Right kidney (tissue), 1 donor: Measurements from ENCODE around the gene TNS2.

ENCODE experiments used
- DNase-seq: peaks from one replicate; pipeline ENCODE4 v3.0.0-alpha.2; 2016

The TNS2 gene

DNA sequence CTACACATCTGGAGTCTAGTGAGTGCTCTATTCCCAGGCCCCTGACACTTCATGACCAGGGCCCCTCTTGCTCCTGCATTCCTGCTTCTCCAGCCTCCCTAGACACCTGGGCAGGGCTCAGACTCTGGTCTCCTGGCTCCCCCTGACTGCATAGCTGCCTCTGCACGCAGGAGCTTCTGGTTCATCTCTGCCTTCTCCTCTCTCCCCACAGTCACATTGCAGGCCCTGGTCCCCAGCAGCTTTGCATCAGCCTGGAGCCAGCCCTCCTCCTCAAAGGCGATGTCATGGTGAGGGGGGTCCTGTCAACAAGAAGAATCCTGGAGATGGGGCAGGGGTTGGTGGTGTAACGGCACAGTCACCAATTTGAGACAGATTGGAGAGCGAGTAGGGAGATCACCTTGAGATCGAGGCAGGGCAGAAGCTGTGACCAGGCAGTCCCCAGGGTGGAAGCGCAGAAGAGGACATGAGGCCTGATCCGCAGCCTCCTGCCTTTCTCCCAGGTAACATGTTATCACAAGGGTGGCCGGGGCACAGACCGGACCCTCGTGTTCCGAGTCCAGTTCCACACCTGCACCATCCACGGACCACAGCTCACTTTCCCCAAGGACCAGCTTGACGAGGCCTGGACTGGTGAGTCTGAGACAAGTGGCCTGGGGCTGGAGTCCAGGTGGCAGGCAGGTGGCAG, 8.1 kb downstream of the TNS2 start:
- no peak for DNase-seq

DNA sequence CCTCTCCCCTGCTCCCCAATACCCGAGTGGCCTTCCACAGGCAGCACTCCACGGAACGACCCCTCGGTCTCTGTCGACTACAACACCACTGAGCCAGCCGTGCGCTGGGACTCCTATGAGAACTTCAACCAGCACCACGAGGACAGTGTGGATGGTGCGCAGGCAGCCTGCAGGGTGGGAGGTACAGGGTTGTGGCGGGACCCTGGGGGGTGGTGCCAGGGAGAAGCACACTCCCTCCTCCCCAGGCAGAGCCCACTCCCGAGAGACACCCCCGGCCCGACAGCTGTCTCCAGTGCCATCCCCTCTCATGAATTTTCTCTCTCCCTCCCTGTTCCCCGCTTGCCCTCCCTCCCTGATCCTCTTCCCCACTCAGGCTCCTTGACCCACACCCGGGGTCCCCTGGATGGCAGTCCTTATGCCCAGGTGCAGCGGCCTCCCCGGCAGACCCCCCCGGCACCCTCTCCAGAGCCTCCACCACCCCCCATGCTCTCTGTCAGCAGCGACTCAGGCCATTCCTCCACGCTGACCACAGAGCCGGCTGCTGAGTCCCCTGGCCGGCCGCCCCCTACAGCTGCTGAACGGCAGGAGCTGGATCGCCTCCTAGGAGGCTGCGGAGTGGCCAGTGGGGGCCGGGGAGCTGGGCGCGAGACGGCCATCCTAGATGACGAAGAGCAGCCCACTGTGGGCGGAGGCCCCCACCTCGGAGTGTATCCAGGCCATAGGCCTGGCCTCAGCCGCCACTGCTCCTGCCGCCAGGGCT, 9.0 kb downstream of the TNS2 start:
- no peak for DNase-seq

GRCh38 chr12:53059434-53060063, 9.7 kb downstream of the TNS2 start:
- DNase-seq: no peak

DNA sequence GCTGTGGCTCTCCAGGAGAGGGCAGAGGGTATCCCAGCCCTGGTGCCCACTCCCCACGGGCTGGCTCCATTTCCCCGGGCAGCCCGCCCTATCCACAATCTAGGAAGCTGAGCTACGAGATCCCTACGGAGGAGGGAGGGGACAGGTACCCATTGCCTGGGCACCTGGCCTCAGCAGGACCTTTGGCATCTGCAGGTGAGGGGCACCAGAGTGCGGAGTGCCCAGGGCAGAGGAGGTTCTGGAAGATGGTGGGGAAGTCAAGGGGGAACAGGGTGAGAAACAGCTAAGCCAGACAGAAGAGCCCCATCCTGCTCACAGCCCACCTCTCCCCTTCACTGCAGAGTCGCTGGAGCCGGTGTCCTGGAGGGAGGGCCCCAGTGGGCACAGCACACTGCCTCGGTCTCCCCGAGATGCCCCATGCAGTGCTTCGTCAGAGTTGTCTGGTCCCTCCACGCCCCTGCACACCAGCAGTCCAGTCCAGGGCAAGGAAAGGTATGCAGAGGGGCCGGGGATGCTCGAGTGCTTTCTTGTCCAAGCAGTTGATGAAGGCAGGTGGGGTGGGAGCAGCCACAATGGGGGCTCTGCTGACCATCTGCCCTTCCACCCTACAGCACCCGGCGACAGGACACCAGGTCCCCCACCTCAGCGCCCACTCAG, 10.3 kb downstream of the TNS2 start:
- DNase-seq: no peak

DNA sequence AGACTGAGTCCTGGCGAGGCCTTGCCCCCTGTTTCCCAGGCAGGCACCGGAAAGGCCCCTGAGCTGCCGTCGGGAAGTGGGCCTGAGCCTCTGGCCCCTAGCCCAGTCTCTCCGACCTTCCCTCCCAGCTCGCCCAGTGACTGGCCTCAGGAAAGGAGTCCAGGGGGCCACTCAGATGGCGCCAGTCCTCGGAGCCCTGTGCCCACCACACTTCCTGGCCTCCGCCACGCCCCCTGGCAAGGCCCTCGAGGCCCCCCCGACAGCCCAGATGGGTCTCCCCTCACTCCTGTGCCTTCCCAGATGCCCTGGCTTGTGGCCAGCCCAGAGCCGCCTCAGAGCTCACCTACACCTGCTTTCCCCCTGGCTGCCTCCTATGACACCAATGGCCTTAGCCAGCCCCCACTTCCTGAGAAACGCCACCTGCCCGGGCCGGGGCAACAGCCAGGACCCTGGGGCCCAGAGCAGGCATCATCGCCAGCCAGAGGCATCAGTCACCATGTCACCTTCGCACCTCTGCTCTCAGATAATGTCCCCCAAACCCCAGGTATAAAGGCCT, 10.9 kb downstream of the TNS2 start:
- DNase-seq: no peak

- no peak for DNase-seq
Observed at GRCh38 chr12:53061404-53062010, 11.6 kb downstream of the TNS2 start.

DNA sequence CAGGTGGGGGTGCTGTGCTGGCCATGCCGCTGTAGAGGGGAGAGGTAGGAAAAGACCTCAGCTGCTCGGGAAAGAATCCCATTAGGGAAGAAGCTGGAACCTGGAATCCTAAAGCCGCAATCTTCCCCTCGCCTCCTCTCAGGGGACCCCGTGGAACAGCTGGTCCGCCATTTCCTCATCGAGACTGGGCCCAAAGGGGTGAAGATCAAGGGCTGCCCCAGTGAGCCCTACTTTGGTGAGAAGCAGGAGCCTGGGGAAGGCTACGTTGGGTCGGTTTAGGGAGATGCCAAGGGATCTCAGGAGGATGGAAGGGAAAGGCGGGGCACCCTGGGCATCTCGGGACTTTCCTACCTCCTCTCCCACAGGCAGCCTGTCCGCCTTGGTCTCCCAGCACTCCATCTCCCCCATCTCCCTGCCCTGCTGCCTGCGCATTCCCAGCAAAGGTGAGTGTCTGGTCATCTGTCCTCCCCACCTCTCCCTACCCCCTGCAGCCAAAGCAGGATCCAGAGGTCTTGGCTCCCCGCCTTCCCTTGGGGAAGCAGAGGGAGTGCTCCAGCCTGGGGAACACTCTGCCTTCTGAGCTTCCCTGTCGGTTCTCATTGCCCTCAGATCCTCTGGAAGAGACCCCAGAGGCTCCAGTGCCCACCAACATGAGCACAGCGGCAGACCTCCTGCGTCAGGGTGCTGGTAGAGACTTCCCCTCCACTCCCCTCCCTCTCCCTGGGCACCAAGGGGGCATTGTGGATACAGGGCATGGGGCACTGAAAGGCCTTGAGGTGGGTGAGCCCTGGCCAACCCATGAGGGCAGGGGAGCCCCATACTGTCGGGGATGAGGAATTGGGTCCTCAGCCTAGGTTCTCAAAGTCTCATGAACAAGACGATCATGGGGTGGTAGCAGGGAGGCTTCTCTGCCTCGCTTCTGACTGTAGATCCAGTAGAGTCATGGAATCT, 12.4 kb downstream of the TNS2 start:
- DNase-seq: no peak

DNA sequence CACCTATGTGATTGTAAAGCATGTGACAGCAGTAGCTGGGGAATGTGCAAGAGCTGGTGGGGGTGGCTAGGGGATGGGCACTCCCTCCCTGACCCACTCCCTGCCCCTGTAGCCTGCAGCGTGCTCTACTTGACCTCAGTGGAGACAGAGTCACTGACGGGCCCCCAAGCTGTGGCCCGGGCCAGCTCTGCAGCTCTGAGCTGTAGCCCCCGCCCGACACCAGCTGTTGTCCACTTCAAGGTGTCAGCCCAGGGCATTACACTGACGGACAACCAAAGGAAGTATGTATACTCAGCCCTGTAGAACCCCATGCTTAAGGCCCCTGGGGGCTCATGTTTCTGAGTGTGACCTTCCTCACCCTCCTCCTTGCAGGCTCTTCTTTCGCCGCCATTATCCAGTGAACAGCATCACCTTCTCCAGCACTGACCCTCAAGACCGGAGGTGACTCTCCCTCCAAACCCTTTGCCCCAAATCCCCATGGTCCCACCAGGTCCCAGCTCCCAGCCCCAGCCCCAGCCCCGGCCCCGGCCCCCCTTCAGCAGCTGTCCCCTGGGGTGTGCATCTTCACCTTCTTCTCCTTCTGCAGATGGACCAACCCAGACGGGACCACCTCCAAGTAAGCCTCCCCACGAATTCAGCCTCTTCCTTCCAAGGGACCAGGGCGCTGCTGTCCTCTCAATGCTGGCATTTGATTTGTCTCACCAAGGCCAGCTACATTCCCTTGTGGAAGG, 13.3 kb downstream of the TNS2 start:
- no peak for DNase-seq

DNA sequence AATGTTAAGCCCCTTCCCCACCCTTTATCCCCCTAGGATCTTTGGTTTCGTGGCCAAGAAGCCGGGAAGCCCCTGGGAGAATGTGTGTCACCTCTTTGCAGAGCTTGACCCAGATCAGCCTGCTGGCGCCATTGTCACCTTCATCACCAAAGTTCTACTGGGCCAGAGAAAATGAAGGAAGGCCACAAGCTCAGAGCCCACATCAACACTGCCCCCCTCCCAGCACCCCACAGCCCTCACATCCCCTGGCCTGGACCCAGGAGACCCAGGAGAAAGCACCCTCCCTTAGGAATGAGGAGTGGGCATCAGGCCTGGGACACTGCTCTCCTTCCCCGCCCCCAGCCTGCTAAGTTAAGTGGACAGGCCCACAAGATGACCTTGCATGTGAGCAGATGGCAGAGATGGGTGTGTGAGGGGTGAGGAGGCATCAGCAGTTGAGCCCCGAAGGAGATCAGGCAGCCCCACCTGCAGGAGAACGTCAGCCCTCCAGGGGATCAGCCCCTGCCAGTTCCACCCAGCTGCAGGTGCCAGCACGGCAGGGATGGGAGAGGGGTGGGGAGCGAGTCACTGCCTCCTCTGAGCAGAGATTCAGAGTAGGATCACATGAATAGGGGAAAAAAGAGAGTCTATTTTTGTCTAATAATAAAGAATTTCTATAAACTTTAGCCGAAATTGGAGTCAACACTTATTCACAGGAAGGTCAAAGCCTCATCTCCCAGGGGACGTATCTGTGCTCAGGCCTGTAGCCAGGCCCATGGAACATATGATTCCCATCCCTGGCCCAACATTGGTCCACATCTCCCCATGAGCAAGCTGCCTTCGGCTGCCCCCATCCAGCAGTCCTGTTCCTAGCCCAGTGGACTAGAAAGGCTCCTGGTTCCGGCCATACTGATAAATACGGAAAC, 14.1 kb downstream of the TNS2 start:
- peak; percentile 13 for DNase-seq

- peak; percentile 17 for DNase-seq
Observed at GRCh38 chr12:53064613-53065436, 15.0 kb downstream of the TNS2 start.

GRCh38 chr12:53065470-53065869, 15.6 kb downstream of the TNS2 start:
- DNase-seq: no peak

DNA sequence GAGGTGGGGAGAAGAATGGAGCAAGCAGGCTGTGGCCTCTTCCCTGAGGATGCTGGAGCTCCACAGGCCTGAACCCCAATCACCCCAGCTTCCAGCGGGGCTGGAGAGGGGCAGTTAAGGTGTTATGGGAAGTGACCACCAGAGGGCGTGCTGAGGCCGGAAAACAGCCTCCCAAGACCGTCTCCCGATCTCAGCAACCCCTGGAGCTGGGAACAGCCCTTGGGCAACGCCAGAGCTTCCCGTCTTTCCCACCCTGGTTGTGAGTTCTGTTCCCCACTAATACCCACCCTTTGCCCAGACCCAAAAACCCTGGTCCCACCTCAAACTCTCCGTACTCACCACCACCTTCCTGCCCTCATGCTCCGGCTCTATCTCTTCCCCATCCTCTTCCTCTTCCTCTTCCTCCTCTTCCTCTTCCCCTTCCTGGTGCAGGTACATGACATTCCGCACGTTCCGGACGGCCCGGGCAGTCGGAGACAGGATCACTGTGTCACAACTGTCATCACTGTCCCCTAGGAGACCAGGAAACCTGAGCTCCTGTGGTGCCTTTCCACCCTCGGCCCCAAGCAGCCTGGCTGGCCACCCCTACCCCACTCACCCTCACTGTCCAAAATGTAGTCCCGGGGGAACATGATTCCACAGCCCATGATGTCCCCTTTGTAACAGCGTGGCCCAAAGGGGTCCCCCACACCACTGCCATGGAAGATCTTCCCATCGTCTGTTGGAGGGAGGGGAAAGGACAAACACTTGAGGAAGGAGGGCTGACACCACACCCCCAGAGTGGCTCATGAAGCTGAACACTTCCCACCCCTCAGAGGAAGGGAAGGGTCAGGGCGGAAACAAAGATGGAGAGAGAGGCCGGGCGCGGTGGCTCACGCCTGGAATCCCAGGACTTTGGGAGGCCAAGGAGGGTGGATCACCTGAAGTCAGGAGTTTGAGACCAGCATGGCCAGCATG, 16.4 kb downstream of the TNS2 start:
- peak; percentile 71 for DNase-seq

DNA sequence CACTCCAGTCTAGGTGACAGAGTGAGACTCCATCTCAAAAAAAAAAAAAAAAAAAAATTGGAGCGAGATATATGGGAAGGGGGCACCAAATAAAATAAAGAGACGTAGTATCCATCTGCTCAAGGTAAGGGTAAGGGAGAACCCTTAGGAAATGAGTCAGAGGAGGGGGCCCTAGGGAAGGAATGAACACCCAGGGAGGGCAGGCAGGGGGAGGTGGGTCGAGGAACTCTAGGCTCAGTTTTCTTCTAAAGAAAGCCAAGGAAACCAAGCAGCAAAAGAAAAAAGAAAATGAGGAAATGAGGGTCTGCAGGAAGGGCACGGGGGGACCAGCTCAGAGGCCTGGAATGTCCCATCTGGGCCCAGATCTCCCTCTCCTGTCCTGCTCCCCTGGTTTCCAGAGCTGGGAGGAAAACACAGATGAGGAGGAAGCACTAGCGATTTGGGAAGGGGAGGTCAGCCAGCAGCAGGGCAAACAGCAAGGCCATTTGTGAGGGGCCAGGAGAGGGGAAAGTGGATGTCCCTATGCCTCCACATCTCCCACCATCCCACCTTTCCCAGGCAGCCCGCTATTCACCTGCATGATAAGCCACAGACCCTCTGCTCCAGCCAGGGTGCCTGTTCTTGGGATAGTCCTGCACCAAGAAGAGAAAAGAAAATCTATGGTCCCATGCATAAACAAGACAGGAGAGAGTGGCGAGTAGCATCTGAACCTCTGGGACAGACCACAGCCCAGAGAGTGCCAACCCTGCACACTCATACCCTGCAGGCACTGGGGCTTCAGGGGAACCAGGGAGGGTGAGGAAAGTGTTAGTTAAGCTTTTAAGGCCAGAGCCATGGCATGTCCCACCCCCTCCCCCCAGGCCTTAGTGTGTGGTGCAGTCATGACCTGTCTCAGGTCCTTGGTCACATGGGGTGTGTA, 17.5 kb downstream of the TNS2 start:
- no peak for DNase-seq

DNA sequence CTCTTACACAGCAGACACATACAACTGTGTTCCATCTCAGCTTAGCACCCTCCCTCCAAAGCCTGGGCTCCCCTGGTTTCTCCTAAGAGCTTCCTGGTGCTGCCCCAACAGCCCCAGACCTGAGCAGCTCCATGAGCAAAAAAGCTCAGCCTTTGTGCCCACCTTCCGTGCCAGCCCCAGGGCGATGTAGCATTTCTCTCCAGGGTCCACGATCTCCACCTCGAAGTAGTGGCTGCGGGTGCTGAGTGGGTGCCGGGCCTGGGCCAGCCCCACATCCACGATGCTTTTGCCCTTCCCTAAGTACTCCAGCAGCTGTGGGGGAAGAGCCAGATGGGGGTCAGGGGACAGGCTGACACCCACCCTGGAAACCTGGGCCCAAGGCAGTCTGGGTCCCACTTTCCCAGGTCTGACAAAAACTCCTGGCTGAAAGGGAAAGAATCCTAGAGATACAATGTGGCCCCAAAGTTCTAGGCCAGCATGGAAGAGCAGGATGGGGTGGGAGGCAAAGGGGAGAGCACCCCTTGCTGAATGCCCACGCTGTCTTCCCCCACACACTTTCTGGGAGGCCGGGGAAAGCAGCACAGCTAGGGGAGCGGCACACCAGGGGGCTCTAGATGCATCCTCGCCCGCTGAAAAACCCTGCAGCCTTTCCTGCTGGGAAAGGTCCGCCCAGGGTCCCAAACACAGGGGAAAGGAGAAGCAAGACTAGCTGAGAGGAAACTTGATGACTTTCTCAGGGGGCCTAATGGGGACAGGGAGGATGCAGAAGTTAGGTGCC, 18.3 kb downstream of the TNS2 start:
- DNase-seq: peak; percentile 1
